CD4-positive, alpha-beta T cell (primary cell): ENCODE measurements around the gene ZNF215. TPM values are rescaled to one million over a fixed set of nuclear protein-coding genes. Genes with fewer than 3 reads are reported as not detected.
"Not testable (repeated sequence)": the region's sequence is repeated elsewhere in the genome, so short reads cannot be mapped to it uniquely, and the experiment has no call there.

Experiments used
- ATAC-seq: fragments of 200-7000 bp; cut with Tn5 transposase; one replicate; pipeline ENCODE4 v1.10.0; 2022; ENCODE audit warnings: mild to moderate bottlenecking; ENCODE audit not compliant: poor library complexity
- CTCF ChIA-PET: fragments of 350-600 bp; sonication (Branson Sonifier 250); formaldehyde crosslinking; loops from one replicate; lab custom pipeline; 2021; ENCODE audit warnings: antibody characterized with exemption, inconsistent platforms; lab: Charles Lee
- POLR2A ChIA-PET: fragments of 350-600 bp; sonication (Branson Sonifier 250); formaldehyde crosslinking; loops from one replicate; lab custom pipeline; 2021; ENCODE audit warnings: antibody characterized with exemption, inconsistent platforms; lab: Charles Lee
- DNase-seq, 14 experiments: peaks; one replicate each; pipeline ENCODE4 v3.0.0-alpha.2; 2013 to 2020; ENCODE audit warnings: mixed read lengths in 2 of 14
- H3K27ac ChIP-seq, 2 donors: one replicate each; pipeline versions ENCODE4 v1.5.1 to v1.7.0; 2013; ENCODE audit warnings: low read length in 2 of 2, low read depth in 1 of 2, mild to moderate bottlenecking in 1 of 2
- H3K27me3 ChIP-seq, 2 experiments: 1 replicate in 1 of 2; 2 replicates in 1 of 2; pipeline versions ENCODE4 v1.6.1 to v1.7.0; 2013; ENCODE audit warnings: low read length in 2 of 2, control low read depth in 1 of 2, mild to moderate bottlenecking in 1 of 2, moderate library complexity in 1 of 2; ENCODE audit not compliant: insufficient read depth in 2 of 2, control insufficient read depth in 1 of 2
- H3K36me3 ChIP-seq: one replicate; pipeline ENCODE4 v1.6.1; 2013; ENCODE audit warnings: low read length, control low read depth; ENCODE audit not compliant: insufficient read depth
- H3K4me1 ChIP-seq: one replicate; pipeline ENCODE4 v1.6.1; 2013; ENCODE audit warnings: low read length, control low read depth; ENCODE audit not compliant: insufficient read depth
- H3K4me3 ChIP-seq: one replicate; pipeline ENCODE4 v1.5.1; 2013; ENCODE audit warnings: mild to moderate bottlenecking, low read length, moderate library complexity
- H3K9me3 ChIP-seq, 2 experiments: 1 replicate in 1 of 2; 2 replicates in 1 of 2; pipeline versions ENCODE4 v1.6.1 to v1.7.0; 2013; ENCODE audit warnings: low read length in 2 of 2, mild to moderate bottlenecking in 2 of 2, control low read depth in 1 of 2, moderate library complexity in 1 of 2; ENCODE audit not compliant: control insufficient read depth in 1 of 2, insufficient read depth in 1 of 2
- H3K27ac Mint-ChIP-seq: one replicate; pipeline ENCODE4 v1.8.0; 2020; ENCODE audit warnings: mixed read lengths
- H3K27me3 Mint-ChIP-seq: one replicate; pipeline ENCODE4 v1.8.0; 2021; ENCODE audit warnings: mixed read lengths
- H3K36me3 Mint-ChIP-seq: one replicate; pipeline ENCODE4 v1.8.0; 2021; ENCODE audit warnings: low read depth, mixed read lengths
- H3K4me1 Mint-ChIP-seq: one replicate; pipeline ENCODE4 v1.8.0; 2021; ENCODE audit warnings: low read depth, mixed read lengths
- H3K4me3 Mint-ChIP-seq: one replicate; pipeline ENCODE4 v1.8.0; 2020; ENCODE audit warnings: mild to moderate bottlenecking, mixed read lengths
- H3K9me3 Mint-ChIP-seq: one replicate; pipeline ENCODE4 v1.8.0; 2020; ENCODE audit warnings: mixed read lengths
- CTCF ChIP-seq: fragments of 200-600 bp; IDR thresholded peaks from one replicate; pipeline ENCODE4 v1.8.0; 2022; ENCODE audit warnings: antibody characterized with exemption, mild to moderate bottlenecking
- intact Hi-C, 2 experiments: fragments of 100-400 bp; cut with DNase I in 1 of 2; cut with micrococcal nuclease in 1 of 2; formaldehyde crosslinking; loops; one replicate each; pipeline versions ENCODE4 v1.15.1 to v1.9.0; 2023 to 2025; cut with DNase I, micrococcal nuclease
- total RNA-seq, 174 experiments: library from RNA in 2 of 174; stranded (reverse) in 2 of 174; gene quantifications; one replicate each; pipeline ENCODE4 v1.2.3 and lab custom pipeline; 2021 to 2026

Gene ZNF215
- total RNA-seq, 2 experiments from 2014 or later: 0.87 to 1.1 TPM

GRCh38 chr11:6962673-6963072, 36.4 kb downstream of the ZNF215 start:
- intact Hi-C loops: no loop called here
- H3K27ac ChIP-seq: no peak overlapping the region
- H3K27me3 ChIP-seq: no peaks in the 10 kb centered on the region
- no peaks in the 10 kb centered on the region for H3K4me1 ChIP-seq
- CTCF ChIA-PET: no interaction called here
- Mint-ChIP-seq H3K27ac (no peak overlapping the region), H3K9me3 (peaks cover 2% of the 10 kb centered on the region), H3K4me1 (no peaks in the 10 kb centered on the region), H3K4me3 (no peak overlapping the region), H3K27me3 (no peaks in the 10 kb centered on the region), H3K36me3 (no peaks in the 10 kb centered on the region)
- H3K4me3 ChIP-seq: no peak overlapping the region
- POLR2A ChIA-PET: no interaction called here
- no peaks in the 10 kb centered on the region for H3K36me3 ChIP-seq
- no peaks in the 10 kb centered on the region for H3K9me3 ChIP-seq
- no peak for TF ChIP-seq CTCF
- DNase-seq (no peak), ATAC-seq (no peak)

GRCh38 chr11:6968816-6969215, 42.6 kb downstream of the ZNF215 start:
- H3K36me3 ChIP-seq: no peaks in the 10 kb centered on the region
- H3K36me3 Mint-ChIP-seq: no peaks in the 10 kb centered on the region
- H3K27me3 Mint-ChIP-seq: no peaks in the 10 kb centered on the region
- H3K4me1 Mint-ChIP-seq: no peaks in the 10 kb centered on the region
- no peak overlapping the region for H3K4me3 ChIP-seq
- intact Hi-C loops: no loop called here
- ATAC-seq (no peak), DNase-seq (no peak)
- no peak for TF ChIP-seq CTCF
- H3K4me1 ChIP-seq: no peaks in the 10 kb centered on the region
- H3K27ac ChIP-seq: no peak overlapping the region
- H3K27ac Mint-ChIP-seq: no peak overlapping the region
- POLR2A ChIA-PET: interaction anchor here (0.7 kb wide), 1 partner anchor 50 kb away, joined by 3 read pairs; no protein-coding TSS in a partner anchor
- CTCF ChIA-PET: no interaction called here
- H3K4me3 Mint-ChIP-seq: no peak overlapping the region
- H3K9me3 Mint-ChIP-seq: peaks cover 2% of the 10 kb centered on the region
- no peaks in the 10 kb centered on the region for H3K9me3 ChIP-seq
- no peaks in the 10 kb centered on the region for H3K27me3 ChIP-seq

GRCh38 chr11:6969854-6970253, 43.6 kb downstream of the ZNF215 start:
- H3K27me3 Mint-ChIP-seq, H3K27ac ChIP-seq, H3K4me1 Mint-ChIP-seq: not testable (repeated sequence)

GRCh38 chr11:6979365-6979764, 53.1 kb downstream of the ZNF215 start:
- no peak overlapping the region for H3K4me3 ChIP-seq
- no peaks in the 10 kb centered on the region for H3K36me3 ChIP-seq
- Mint-ChIP-seq H3K4me3 (no peak overlapping the region), H3K36me3 (no peaks in the 10 kb centered on the region), H3K27me3 (peaks cover 4% of the 10 kb centered on the region), H3K27ac (no peak overlapping the region), H3K9me3 (peaks cover 3% of the 10 kb centered on the region), H3K4me1 (no peaks in the 10 kb centered on the region)
- peaks cover 4 to 8% of the 10 kb centered on the region in 2 experiments for H3K27me3 ChIP-seq
- ChIA-PET POLR2A (no interaction called here), CTCF (no interaction called here)
- no peaks in the 10 kb centered on the region for H3K9me3 ChIP-seq
- no peak for ATAC-seq
- no peak for TF ChIP-seq CTCF
- intact Hi-C loops: no loop called here
- no peak overlapping the region for H3K27ac ChIP-seq
- DNase-seq: no peak
- H3K4me1 ChIP-seq: no peaks in the 10 kb centered on the region

More at GRCh38 chr11:6969854-6970253, 43.6 kb downstream of the ZNF215 start:
- H3K9me3 Mint-ChIP-seq, H3K36me3 ChIP-seq, DNase-seq, H3K27ac Mint-ChIP-seq, H3K36me3 Mint-ChIP-seq, H3K4me3 ChIP-seq, H3K4me3 Mint-ChIP-seq, intact Hi-C loops, H3K9me3 ChIP-seq, ATAC-seq, H3K27me3 ChIP-seq, POLR2A ChIA-PET, H3K4me1 ChIP-seq, CTCF ChIA-PET: not testable (repeated sequence)
